GM23248 (cell line): Measurements from ENCODE around the gene TMEM164.

ENCODE experiments used
- EZH2 ChIP-seq: fragments of 200-600 bp; sonication (generic); IDR thresholded peaks from 2 replicates; pipeline ENCODE4 v1.6.1; 2018; ENCODE audit warnings: antibody characterized with exemption, mild to moderate bottlenecking; ENCODE audit not compliant: insufficient read depth, poor library complexity, severe bottlenecking
- EZH2phosphoT487 ChIP-seq: fragments of 200-600 bp; sonication (generic); IDR thresholded peaks from 2 replicates; pipeline ENCODE4 v1.6.1; 2018; ENCODE audit warnings: antibody characterized with exemption, moderate library complexity, mild to moderate bottlenecking, low read depth; ENCODE audit not compliant: insufficient read depth

DNA sequence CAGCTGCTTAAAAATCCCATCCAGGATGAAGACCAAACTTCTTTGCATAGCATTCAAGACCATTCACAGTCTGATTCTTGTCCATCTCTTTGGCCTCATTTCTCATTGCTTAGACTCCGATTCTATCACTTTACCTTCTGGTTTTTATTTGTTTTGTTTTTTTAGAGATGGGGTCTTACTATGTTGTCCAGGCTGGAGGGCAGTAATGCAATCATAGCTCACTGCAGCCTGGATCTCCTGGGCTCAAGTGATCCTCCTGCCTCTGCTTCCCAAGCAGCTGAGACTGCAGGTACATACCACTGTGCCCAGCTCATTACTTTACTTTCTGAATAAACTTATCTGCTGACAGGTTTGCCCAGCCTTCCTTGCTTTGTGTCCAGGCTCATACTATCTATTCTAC is 152.8 kb downstream of the TMEM164 start:
- TF ChIP-seq EZH2, result no peak
- no peak for TF ChIP-seq EZH2phosphoT487
